Right ventricle myocardium superior (tissue), 1 donor: ENCODE measurements around the gene VASN. TPM values are rescaled to one million over a fixed set of nuclear protein-coding genes. Genes with fewer than 3 reads are reported as not detected.

Source experiments
- total RNA-seq: library from RNA; stranded (reverse); fragmentation: NEBNext Ultra II Directional; extraction: Animal tissue kit (Norgen Biotek cat#: 25700); gene quantifications from one replicate; pipeline ENCODE4 v1.2.1, GENCODE V29; 2021
- donor health status: DM: no; HTN: yes; CAD: no; lungs with severe emphysema.

Gene VASN
- total RNA-seq, 1 donor from 2014 or later, result 5.7 TPM

Other genes with a start within 250 kb of the VASN start
- 350 TPM for gene SRL, start 129.8 kb upstream of the VASN start, total RNA-seq
- 4.0 TPM for gene TFAP4, start 98.8 kb upstream of the VASN start, total RNA-seq
- 14.6 TPM for gene GLIS2, start 55.8 kb upstream of the VASN start, total RNA-seq
- gene PAM16, start 20.5 kb upstream of the VASN start, total RNA-seq, result 74.0 TPM
- gene CORO7, start 44.7 kb downstream of the VASN start, total RNA-seq, result 11.6 TPM
- gene DNAJA3, start 54.0 kb downstream of the VASN start, total RNA-seq, result 76.8 TPM
- 24.9 TPM for gene NMRAL1, start 102.8 kb downstream of the VASN start, total RNA-seq
- 125 TPM for gene HMOX2, start 104.5 kb downstream of the VASN start, total RNA-seq
- 45.2 TPM for gene CDIP1, start 166.9 kb downstream of the VASN start, total RNA-seq
- 0.11 TPM for gene C16orf96, start 184.5 kb downstream of the VASN start, total RNA-seq
- 27.5 TPM for gene UBALD1, start 243.0 kb downstream of the VASN start, total RNA-seq